HFFc6 (cell line): Measurements from ENCODE around the gene DDAH1. TPM values are rescaled to one million over a fixed set of nuclear protein-coding genes. Genes with fewer than 3 reads are reported as not detected.

Source experiments
- DNase-seq: peaks from one replicate; pipeline ENCODE4 v3.0.0-alpha.2; 2018
- H3K27ac Mint-ChIP-seq: 2 replicates; pipeline ENCODE4 v1.8.0; 2020; ENCODE audit warnings: mild to moderate bottlenecking, mixed read lengths
- H3K27me3 Mint-ChIP-seq: 2 replicates; pipeline ENCODE4 v1.8.0; 2021; ENCODE audit warnings: mild to moderate bottlenecking, moderate library complexity, mixed read lengths; ENCODE audit not compliant: insufficient read depth
- H3K36me3 Mint-ChIP-seq: 2 replicates; pipeline ENCODE4 v1.8.0; 2021; ENCODE audit warnings: low read depth, mixed read lengths
- H3K4me1 Mint-ChIP-seq: 2 replicates; pipeline ENCODE4 v1.8.0; 2020; ENCODE audit warnings: low read depth, mixed read lengths
- H3K4me3 Mint-ChIP-seq: 2 replicates; pipeline ENCODE4 v1.8.0; 2020; ENCODE audit warnings: mild to moderate bottlenecking, moderate library complexity, mixed read lengths
- H3K9me3 Mint-ChIP-seq: 2 replicates; pipeline ENCODE4 v1.8.0; 2020; ENCODE audit warnings: mild to moderate bottlenecking, mixed read lengths
- CTCF ChIP-seq: fragments of 200-600 bp; sonication (generic); IDR thresholded peaks from 2 replicates; pipeline ENCODE4 v1.5.0; 2021; ENCODE audit warnings: antibody characterized with exemption, mild to moderate bottlenecking
- total RNA-seq, 6 experiments: library from RNA; stranded (reverse); fragmentation: NEBNext Ultra II Directional; extraction: Animal tissue kit (Norgen Biotek cat#: 25700); gene quantifications; 2 replicates in 1 of 6; 3 replicates in 5 of 6; pipeline ENCODE4 v1.2.3, GENCODE V29; 2021

DDAH1 gene
- total RNA-seq, 6 experiments from 2014 or later: 235 to 320 (median 277) TPM

- no peak for TF ChIP-seq CTCF
- Mint-ChIP-seq H3K4me3 (no peak overlapping the region; the same call in 1 of the 2 replicates), H3K36me3 (peaks cover 57% of the 10 kb centered on the region), H3K27me3 (peaks cover 10% of the 10 kb centered on the region), H3K9me3 (no peaks in the 10 kb centered on the region), H3K4me1 (peaks cover 65% of the 10 kb centered on the region), H3K27ac (peak overlapping the region; percentile 34; the same call in 1 of the 2 replicates)
- DNase-seq: no peak
These were observed 47.9 kb downstream of the DDAH1 start for GRCh38 chr1:85417017-85417416.

DNA sequence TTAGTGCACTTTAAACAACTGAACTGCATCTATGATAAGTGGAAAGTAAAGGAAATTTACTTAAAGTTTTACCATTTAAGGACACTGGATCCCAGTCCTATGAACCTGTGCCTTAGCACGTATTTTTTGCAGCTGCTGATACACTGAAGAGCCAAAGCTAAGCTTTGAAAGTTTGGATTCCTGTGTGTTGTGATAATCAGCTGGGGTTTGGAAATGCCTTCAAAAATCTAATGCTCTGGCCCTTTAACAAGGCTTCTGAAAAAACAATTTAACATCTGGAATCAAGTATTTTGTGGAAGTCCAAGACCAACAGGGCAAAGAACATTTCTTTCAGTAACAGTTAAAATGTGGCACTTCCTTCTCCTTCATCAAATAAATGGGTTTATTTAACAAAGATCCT lies 51.8 kb downstream of the DDAH1 start:
- no peak overlapping the region for H3K4me3 Mint-ChIP-seq
- H3K4me1 Mint-ChIP-seq: peaks cover 70% of the 10 kb centered on the region
- H3K9me3 Mint-ChIP-seq: no peaks in the 10 kb centered on the region
- H3K27ac Mint-ChIP-seq: peak overlapping the region; percentile 13; the same call in 1 of the 2 replicates
- H3K27me3 Mint-ChIP-seq: peaks cover 10% of the 10 kb centered on the region
- TF ChIP-seq CTCF: no peak
- DNase-seq: no peak
- peaks cover 55% of the 10 kb centered on the region for H3K36me3 Mint-ChIP-seq

GRCh38 chr1:85411567-85412305 lies 53.2 kb downstream of the DDAH1 start:
- Mint-ChIP-seq H3K4me3 (no peak overlapping the region; the same call in 1 of the 2 replicates), H3K4me1 (peaks cover 71% of the 10 kb centered on the region), H3K9me3 (no peaks in the 10 kb centered on the region), H3K27ac (0 out of 2 replicates have a peak overlapping the region, but pooled peaks have one; percentile 24), H3K27me3 (peaks cover 5% of the 10 kb centered on the region), H3K36me3 (peaks cover 45% of the 10 kb centered on the region)
- no peak for DNase-seq
- TF ChIP-seq CTCF: no peak

DNA sequence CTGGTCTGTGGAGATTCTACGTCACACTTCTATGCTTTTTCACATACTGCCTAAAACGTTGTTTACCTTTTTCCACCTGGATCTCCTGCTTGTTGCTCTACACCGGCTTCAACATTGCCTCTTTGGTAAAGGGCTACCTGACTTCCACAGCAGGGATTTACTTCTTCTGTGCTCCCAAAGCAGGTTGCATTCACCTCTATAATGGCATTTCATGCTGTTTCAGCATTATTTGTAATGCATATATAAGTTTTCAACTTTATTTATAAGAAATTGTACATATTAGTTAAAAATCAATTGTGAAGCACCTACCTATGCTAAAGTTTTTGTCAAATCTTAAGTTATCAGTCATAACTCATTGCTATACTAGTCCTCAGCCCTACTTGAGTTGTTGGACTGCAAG lies 55.4 kb downstream of the DDAH1 start:
- Mint-ChIP-seq H3K4me3 (no peak overlapping the region), H3K4me1 (peaks cover 89% of the 10 kb centered on the region), H3K27ac (peak overlapping the region; percentile 98), H3K9me3 (no peaks in the 10 kb centered on the region), H3K36me3 (peaks cover 50% of the 10 kb centered on the region), H3K27me3 (peaks cover 5% of the 10 kb centered on the region)
- no peak for DNase-seq
- no peak for TF ChIP-seq CTCF

GRCh38 chr1:85407746-85408377 lies 57.1 kb downstream of the DDAH1 start:
- no peak for TF ChIP-seq CTCF
- Mint-ChIP-seq H3K4me1 (peaks cover 77% of the 10 kb centered on the region), H3K4me3 (peak overlapping the region; percentile 76), H3K36me3 (peaks cover 50% of the 10 kb centered on the region), H3K9me3 (no peaks in the 10 kb centered on the region), H3K27ac (peak overlapping the region; percentile 98), H3K27me3 (peaks cover 5% of the 10 kb centered on the region)
- DNase-seq: no peak
